NCI-H1436 treated with DMSO at 0.1 percent for 48 hours (cell line): Measurements from ENCODE around the gene CFH.
"Not testable (repeated sequence)": the region's sequence is repeated elsewhere in the genome, so short reads cannot be mapped to it uniquely, and the experiment has no call there.

Source experiments
- DNase-seq: peaks from one replicate; lab custom pipeline; 2025; lab: John Stamatoyannopoulos, UW

CFH gene

GRCh38 chr1:196667131-196667530 lies 15.3 kb downstream of the CFH start:
- no peak for DNase-seq

- DNase-seq = no peak
These were observed 17.2 kb downstream of the CFH start for GRCh38 chr1:196669051-196669450.

DNA sequence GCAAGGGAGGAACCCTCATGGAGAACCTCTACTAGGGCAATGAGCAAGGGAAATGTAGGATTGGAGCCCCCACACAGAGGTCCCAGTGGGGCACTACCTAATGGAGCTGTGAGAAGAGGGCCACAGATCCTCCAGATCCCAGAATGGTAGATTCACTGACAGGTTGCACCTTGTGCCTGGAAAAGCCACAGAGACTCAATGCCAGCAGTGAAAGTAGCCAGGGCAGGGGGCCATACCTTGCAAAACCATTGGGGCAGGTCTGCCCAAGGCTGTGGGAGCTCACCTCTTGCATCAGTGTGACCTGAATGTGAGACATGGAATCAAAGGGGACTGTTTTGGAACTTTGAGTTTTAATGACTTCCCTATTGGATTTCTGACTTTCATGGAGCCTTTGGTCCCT lies 17.9 kb downstream of the CFH start:
- DNase-seq = no peak

GRCh38 chr1:196674908-196675307 lies 23.1 kb downstream of the CFH start:
- DNase-seq = no peak

GRCh38 chr1:196677781-196678509 lies 26.1 kb downstream of the CFH start:
- no peak for DNase-seq

DNA sequence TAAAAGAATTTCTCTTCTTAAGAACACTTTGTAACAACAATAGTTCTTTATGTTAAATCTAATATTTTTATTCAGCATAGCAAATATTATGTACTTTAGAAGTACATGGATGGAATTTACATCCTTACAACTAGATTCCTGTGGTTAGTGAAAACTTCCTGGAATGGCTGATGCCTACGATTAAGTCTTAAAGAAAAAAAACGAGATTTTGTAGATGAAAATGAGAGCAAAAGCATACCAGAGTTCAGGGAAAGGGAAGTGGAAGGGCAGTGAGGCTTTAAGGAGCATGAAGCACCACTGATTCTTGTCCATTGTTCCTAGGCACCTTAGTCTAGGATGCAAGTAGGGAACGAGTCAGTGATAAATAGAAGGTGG lies 26.7 kb downstream of the CFH start:
- no peak for DNase-seq

DNA sequence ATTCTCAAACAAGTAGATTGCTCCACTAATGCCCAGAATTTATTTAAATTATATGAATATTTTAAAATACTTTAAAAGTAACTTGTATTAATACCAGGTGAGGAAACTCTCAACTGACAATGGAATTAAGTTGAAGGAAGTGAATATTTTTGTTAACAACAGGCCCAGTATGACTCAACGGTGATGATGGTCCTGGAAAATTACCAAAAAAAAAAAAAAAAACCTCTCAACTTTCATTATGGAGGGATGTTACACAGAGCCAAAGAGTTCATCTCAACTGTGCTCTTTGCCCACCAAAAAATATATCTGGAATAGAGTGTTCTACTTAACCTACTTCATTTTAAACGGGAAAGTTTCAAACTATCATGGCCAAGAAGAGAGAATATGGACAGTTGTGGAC lies 28.3 kb downstream of the CFH start:
- DNase-seq = no peak

- no peak for DNase-seq
These were observed 32.6 kb downstream of the CFH start for GRCh38 chr1:196684476-196684875.

DNA sequence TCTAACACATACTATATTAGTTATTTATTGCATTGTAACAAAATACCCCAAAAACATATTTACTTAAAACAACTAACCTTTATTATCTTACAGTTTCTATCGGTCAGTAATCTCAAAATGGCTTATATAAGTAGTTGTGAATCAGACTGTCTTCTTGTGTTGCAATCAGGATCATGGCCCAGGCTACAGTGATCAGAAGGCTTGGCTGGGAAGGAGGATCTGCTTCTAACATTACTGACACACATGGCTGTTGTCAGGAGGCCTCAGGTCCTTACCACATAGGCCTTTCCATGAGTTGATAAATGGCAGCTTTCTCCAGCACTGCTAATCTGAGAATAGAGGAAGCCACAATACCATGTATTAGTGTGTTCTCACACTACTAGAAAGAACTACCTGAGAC lies 33.7 kb downstream of the CFH start:
- DNase-seq = no peak

DNA sequence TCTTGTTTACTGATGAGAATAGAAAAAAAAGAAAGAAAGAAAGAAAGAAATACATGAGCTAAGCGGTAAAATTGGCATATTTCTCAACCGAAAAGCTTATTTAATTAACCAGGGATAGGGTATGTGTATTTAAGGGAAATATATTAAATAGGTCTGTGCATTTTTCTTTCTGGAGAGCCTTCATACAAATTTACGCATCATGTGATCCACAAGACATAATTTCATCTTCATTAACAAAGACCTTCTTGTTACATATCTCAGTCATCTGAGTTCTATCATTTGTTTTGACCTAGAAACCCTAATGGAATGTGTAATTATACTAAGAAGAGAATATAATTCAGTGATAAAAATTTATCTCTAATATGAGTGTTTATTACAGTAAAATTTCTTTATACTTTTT lies 37.2 kb downstream of the CFH start:
- no peak for DNase-seq

DNA sequence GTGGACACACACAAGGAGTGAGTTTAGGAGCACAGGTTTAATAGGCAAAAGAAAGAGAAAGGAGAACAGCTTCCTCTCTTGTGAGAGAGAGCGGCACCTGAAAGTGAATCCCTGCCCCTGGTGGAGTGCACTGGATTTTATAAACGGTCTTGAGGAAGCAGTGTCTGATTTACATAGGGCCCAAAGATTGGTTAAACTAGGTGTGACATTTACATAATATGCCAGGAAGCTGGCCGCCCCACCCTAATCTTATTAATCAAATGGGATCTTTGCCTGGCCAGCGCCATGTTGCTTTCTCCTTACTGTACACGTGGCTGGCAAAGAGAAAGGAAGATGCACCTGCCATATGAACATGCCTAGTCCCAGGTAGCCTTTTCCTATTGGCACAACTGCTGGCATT lies 38.7 kb downstream of the CFH start:
- no peak for DNase-seq

GRCh38 chr1:196698993-196699392 lies 47.1 kb downstream of the CFH start:
- no peak for DNase-seq

GRCh38 chr1:196701144-196701543 lies 49.3 kb downstream of the CFH start:
- DNase-seq = no peak

DNA sequence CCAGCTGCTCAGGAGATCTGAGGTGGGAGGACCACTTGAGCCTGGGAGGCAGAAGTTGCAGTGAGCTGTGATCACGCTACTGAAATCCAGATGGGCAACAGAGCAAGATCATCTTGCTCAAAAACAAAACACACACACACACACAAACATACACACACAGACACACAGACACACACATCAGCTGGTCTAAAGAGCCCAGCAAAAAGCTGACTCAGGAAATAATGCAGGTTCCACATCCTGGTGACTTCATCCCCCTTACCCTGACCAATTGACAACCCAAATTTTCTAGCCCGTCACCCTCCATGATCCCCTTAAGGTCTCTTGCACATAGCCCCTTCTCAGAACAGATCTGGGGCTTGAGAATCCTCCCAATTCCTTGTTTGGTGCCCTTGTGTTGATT lies 58.0 kb downstream of the CFH start:
- DNase-seq = not testable (repeated sequence)

- no peak for DNase-seq
These were observed 66.0 kb downstream of the CFH start for GRCh38 chr1:196717868-196718267.

GRCh38 chr1:196723325-196724185 lies 71.7 kb downstream of the CFH start:
- DNase-seq = no peak

GRCh38 chr1:196732526-196732925 lies 80.7 kb downstream of the CFH start:
- no peak for DNase-seq

- no peak for DNase-seq
These were observed 81.5 kb downstream of the CFH start for GRCh38 chr1:196733091-196733970.

GRCh38 chr1:196734006-196734405 lies 82.2 kb downstream of the CFH start:
- DNase-seq = no peak

DNA sequence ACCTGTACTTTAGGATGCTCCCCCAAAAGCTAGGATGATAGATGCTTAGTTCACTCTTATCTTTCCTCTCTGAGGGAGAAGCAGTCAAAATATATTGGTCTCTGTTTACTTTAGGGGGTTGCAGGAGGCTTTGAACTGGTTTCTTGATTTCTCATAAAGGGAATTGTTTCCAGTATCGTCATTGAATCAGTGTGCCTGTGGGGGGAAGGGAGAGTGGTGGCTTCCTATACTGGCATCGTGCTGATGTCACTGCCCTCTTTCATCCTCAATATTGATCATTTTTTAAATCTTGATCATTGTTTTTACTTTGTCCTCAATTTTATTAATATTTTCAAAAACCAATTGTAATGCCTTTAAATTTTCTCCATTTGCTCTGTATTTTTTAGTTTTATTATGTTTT lies 82.6 kb downstream of the CFH start:
- no peak for DNase-seq

DNA sequence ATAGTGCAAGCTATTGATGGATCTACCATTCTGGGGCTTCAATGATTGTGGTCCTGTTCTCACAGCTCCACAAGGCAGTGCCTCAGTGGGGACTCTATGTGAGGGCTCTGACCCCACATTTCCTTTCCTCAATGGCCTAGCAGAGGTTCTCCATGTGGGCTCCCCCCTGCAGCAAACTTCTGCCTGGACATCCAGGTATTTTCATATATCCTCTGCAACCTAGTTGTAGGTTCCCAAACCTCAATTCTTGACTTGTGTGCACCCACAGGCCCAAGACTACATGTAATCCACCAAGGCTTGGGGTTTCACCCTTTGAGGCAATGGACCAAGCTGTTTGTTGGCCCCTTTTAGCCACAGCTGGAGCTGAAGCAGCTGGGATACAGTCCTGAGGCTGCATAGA lies 86.9 kb downstream of the CFH start:
- DNase-seq = no peak

DNA sequence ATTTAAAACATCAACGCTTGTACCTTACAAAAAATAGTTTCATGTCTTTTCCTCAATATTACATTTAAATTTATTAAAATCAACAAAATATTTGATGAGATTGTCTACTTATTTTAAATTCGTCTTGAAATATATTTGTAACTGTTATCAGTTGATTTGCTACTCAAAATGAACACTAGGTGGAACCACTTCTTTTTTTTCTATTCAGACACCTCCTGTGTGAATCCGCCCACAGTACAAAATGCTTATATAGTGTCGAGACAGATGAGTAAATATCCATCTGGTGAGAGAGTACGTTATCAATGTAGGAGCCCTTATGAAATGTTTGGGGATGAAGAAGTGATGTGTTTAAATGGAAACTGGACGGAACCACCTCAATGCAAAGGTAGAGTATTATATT lies 91.4 kb downstream of the CFH start:
- DNase-seq = peak; percentile 12
